Measurements from ENCODE around the gene KLHL22.
"Not testable (repeated sequence)": the region's sequence is repeated elsewhere in the genome, so short reads cannot be mapped to it uniquely, and the experiment has no call there.

The KLHL22 gene

GRCh38 chr22:20415241-20415640 lies 80.4 kb downstream of the KLHL22 start:
- DNase-seq: not testable (repeated sequence)

DNA sequence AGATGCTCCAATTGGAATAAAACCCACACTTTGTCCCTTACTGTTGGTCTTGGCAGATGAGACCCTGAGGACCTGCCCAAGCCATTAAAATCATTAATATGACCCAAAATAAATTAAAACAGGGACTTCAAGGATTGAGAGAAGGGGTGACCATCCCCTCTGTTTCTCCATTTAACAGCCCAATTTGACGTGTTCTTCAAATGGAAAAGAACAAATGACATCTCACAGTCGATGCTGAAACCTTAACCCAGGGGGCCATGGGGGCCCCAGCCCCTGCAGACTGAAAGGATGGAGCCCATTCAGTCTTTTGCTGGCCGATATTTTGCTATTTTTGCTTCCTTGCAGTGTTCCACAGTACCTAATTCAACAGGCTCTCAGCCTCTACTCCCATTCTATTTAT lies 81.1 kb downstream of the KLHL22 start:
- DNase-seq: no peak

DNA sequence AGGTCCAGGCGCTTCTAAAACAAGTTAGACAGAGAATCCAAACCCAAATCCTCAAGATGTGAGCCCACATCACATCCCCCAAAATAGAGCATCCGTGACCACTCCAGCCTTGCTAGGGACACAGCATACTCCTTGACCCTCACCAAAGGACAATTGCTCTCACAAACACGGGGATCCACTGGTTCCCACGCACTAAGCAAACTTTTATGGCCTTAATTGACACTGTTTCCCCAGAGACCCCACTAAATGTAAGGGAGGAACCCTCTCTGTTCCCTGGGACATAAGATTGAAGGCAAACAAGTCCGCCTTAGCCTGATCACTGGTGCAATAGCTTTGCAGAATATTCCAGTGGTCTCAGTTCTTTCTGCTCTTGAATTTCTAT lies 81.5 kb downstream of the KLHL22 start:
- DNase-seq: no peak

- DNase-seq: no peak
Measured at GRCh38 chr22:20413217-20414058, 82.2 kb downstream of the KLHL22 start.

- DNase-seq: no peak
Measured at GRCh38 chr22:20412474-20413216, 83.0 kb downstream of the KLHL22 start.

GRCh38 chr22:20409385-20409784 lies 86.2 kb downstream of the KLHL22 start:
- not testable (repeated sequence) for DNase-seq

DNA sequence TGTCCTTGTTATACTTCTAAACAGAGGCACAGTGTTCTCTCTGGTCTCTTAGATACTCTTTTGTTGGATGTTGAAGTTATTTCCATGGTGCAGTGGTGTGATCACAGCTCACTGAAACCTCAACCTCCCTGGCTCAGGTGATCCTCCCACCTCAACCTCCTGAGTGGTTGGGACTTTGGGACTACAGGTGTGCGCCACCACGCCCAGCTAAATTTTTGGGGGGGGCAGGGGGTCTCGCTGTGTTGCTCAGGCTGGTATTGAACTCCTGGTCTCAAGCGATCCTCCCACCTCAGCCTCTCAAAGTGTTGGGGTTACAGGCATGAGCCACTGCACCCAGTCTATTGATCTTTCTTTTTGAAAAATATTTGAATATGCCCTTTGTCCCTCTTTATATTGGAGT lies 86.7 kb downstream of the KLHL22 start:
- no peak for DNase-seq

DNA sequence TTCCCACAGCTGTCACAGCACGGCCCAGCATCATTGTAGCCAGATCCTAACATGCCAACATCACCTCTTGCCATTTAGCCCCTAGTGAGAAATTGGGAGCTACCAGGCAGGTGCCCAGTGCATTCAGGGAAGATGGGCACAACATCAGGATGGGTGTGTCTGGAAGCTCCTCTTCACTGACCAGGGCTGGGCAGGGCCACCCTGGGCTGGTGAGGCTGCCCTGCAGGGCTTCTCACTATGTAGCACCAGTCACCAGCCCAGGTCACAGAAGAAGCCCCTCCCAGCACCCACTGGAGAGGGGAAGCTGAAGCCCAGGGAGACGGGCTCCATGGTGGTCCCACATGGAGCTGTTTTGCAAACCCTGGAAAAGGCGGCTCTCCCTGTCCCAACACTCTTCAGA lies 87.8 kb downstream of the KLHL22 start:
- peak; percentile 38 for DNase-seq

DNA sequence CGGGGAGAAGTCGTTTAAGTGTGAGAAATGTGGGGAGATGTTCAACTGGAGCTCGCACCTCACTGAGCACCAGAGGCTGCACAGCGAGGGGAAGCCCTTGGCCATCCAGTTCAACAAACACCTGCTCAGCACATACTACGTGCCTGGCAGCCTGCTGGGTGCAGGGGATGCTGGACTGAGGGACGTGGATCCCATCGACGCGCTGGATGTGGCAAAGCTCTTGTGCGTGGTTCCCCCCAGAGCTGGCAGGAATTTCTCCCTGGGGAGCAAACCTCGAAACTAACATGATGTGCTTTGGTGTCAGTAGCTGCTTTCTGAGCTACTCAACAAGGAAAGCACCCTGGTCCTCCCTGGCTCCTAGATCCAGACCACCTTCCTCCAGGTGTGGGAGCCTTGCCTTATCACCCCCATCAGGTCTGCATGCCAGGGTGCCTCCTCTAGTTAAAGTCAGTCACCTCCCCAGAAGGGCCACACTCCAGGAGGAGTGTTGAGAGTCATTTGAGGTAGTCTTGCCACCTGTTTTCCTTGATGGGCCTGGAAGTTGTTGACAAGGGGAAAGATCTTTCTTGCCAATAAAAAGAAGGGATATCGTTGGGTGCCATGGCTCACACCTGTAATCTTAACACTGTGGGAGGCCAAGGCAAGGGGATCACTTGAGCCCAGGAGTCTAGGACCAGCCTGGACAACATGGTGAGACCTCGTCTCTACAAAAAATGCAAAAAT lies 88.7 kb downstream of the KLHL22 start:
- DNase-seq: no peak

GRCh38 chr22:20405931-20406685 lies 89.5 kb downstream of the KLHL22 start:
- no peak for DNase-seq

GRCh38 chr22:20405291-20405930 lies 90.2 kb downstream of the KLHL22 start:
- DNase-seq: no peak

GRCh38 chr22:20404881-20405280 lies 90.7 kb downstream of the KLHL22 start:
- DNase-seq: no peak

DNA sequence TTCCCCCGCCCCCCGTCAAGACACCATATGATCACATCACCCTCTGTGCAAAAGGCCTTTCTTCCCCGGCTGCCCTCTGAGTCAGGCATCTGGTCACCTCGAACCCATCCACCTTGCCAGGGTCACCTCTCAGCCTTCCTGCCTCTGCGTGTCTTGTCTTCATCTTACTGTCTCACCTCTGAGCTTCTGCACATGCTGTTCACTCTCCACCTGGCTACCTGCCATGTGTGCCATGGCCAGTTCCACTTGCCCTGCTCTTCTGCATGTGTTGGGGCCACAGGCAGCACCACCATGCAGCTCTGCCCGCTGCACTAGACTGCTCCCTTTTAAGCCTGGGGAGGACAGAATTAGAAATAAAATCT lies 91.8 kb downstream of the KLHL22 start:
- no peak for DNase-seq

DNA sequence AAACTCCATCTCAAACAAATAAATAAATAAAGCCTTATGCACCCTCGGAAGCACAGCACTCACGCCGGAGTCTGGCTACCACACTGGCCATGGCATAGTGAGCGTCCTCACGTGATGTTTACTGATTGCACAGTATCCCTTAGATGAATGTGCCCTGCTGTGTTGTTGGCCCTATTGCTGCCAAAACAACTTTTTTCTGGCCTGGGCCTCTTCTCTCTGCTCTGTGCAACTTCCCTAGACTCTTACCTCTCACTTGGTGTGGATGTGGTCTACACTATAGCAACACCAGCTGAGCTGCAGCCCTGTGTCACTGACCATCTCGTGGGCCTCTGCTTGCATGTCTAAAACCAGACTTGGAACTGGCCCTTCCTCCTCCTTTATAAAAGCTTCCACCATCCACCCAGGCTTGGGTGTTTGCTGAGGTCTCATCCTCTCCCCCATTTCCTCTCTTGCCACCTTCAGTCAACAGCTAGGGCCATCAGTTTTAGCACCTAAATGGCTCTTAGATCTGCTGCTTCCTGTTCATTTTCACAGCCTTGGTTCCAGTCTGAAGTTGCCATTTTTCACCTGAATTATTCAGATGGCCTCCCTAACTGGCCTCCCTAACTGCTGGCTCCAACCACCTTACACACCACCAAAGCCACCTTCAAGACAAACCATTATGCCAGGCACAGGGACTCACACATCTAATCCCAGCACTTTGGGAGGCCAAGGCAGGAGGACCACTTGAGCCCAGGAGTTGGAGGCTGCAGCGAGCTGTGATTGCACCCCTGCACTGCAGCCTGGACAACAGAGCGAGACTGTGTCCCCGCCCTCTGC lies 92.4 kb downstream of the KLHL22 start:
- no peak for DNase-seq

GRCh38 chr22:20401376-20402014 lies 94.1 kb downstream of the KLHL22 start:
- peak; percentile 36 for DNase-seq

DNA sequence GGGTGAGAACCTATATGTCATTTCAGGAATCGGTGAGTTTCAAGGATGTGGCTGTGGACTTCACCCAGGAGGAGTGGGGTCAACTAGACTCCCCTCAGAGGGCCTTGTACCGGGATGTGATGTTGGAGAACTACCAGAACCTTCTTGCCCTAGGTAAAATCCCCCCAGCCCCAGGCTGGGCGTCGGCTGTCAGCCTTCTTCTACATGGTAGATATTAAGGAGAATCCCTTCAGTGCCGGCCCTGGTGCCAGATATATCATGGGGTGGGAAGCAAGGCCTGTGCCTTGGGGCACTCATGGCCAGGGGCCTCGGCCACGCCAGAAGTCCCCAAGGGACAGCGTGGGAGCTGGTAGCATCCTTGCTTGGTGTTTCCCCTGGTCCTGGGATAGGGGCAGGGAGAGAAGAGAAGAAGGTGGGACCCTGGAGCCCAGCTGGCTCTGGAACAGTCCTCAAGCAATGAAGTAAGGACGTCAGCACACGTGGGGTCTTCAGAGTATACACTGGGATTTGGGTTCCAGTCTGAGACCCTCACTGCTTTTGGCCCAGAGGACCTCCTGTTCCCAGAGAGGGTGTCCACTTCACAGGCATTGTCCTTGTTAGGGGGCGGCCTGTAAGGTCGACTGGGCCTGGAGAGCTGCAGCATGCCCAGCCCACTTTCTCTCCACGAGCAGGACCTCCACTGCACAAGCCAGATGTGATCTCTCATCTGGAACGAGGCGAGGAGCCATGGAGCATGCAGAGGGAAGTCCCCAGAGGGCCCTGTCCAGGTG lies 94.8 kb downstream of the KLHL22 start:
- peak; percentile 2 for DNase-seq

DNA sequence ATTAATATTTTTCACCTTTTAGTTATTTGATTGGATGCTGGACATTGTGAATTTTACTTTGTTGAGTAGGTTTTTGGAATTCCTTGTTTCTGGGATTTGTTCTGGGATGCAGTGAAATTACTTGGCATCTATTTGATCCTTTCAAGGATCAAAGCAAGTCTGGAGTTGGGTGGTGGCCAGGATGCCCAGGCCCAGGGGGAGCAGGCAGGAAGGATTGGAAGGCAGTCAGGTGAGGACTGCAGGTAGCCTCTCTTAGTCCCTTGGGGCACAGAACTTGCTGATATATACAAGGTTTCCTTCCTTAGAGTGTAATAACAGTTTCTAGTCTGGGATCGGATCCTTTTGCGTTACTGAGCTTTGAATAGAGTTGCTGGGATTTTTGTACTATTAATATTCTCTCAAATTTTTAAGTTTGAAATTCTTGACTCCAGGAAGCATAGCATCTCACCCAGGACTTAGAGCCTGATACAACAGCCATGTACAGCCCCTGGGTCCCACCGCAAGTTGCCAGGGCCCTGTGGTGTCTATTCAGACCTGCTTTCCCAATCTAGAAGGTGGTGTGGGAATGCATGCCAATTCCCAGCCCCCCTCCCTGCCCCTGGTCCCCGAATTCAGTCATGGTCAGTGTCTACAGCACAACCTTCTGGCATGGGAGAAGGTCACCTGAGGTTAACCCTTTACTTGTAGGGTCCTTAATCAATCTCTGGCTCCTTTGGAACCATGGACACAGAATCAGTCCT lies 95.6 kb downstream of the KLHL22 start:
- peak; percentile 17 for DNase-seq

DNA sequence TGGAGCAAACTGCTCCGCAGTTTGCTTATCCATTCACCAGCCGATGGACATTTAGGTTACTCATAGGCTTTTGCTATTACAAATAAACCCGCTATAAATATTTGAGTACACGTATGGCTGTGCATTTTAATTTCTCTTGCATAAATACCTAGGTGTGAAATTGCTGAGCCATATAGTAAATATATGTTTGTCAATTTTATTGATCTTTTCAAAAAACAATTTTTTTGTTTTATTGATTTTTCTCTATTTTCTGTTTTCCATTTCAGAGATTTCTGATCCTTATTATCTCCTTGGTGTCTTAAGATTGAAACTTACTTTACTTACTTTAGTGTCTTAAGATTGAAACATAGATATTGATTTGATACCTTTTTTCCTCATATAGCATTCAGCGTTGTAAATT lies 97.2 kb downstream of the KLHL22 start:
- DNase-seq: no peak

DNA sequence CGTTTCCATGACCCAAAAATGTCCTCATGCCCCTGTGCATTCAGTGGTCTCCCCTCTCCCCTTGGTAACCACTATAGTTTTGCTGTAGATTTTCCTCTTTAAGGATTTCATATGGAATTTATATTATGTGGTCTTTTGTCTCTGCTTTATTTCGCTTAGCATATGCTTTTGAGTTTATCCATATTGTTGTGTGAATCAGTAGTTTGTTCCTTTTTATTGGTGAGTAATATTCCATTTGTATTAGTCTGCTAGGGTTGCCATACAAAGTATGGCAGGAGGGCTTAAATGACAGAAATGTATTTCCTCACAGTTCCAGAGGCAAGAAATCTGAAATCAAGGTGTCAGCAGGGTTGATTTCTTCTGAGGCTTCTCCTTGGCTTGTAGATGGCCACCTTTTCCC lies 98.1 kb downstream of the KLHL22 start:
- DNase-seq: no peak

All from islet precursor cell (in vitro differentiated cells).